Loucy (cell line): Measurements from ENCODE around the gene PSMB8.
"Not testable (repeated sequence)": the region's sequence is repeated elsewhere in the genome, so short reads cannot be mapped to it uniquely, and the experiment has no call there.

Experiments
- H2AFZ ChIP-seq: fragments of 200-600 bp; sonication (generic); 2 replicates; pipeline ENCODE4 v1.6.0; 2016; ENCODE audit warnings: antibody characterized with exemption, mild to moderate bottlenecking, low read length, moderate library complexity
- H3F3A ChIP-seq: fragments of 200-600 bp; 2 replicates; pipeline ENCODE4 v1.6.0; 2016; ENCODE audit warnings: antibody characterized with exemption, low read depth, mild to moderate bottlenecking
- H3K27me3 ChIP-seq: fragments of 200-600 bp; sonication (generic); 2 replicates; pipeline ENCODE4 v1.6.1; 2014; ENCODE audit warnings: low read length, mild to moderate bottlenecking; ENCODE audit not compliant: insufficient read depth, poor library complexity, severe bottlenecking
- H3K36me3 ChIP-seq: fragments of 200-600 bp; sonication (generic); 2 replicates; pipeline ENCODE4 v1.6.1; 2016; ENCODE audit warnings: low read length; ENCODE audit not compliant: insufficient read depth
- H3K4me1 ChIP-seq: fragments of 200-600 bp; sonication (generic); 2 replicates; pipeline ENCODE4 v1.5.1; 2014; ENCODE audit warnings: low read length, mild to moderate bottlenecking; ENCODE audit not compliant: insufficient read depth, poor library complexity, severe bottlenecking
- H3K4me2 ChIP-seq: fragments of 200-600 bp; sonication (generic); 2 replicates; pipeline ENCODE4 v1.6.0; 2014; ENCODE audit warnings: antibody characterized with exemption, low read length, low read depth, mild to moderate bottlenecking; ENCODE audit not compliant: poor library complexity, severe bottlenecking
- H3K4me3 ChIP-seq: fragments of 200-600 bp; sonication (generic); 2 replicates; pipeline ENCODE4 v1.5.1; 2014; ENCODE audit warnings: low read length, mild to moderate bottlenecking, mixed read lengths; ENCODE audit not compliant: poor library complexity, severe bottlenecking
- H3K79me2 ChIP-seq: fragments of 200-600 bp; sonication (generic); 2 replicates; pipeline ENCODE4 v1.6.1; 2014; ENCODE audit warnings: low read length; ENCODE audit not compliant: insufficient read depth
- H3K9ac ChIP-seq: fragments of 200-600 bp; sonication (generic); 2 replicates; pipeline ENCODE4 v1.6.0; 2014; ENCODE audit warnings: mild to moderate bottlenecking, low read depth, low read length, moderate library complexity; ENCODE audit not compliant: poor library complexity, severe bottlenecking
- H3K9me2 ChIP-seq: fragments of 200-600 bp; sonication (generic); replicated peaks from 2 replicates; pipeline ENCODE4 v1.6.1; 2016; ENCODE audit warnings: low read depth, low read length, mixed read lengths
- H3K9me3 ChIP-seq: fragments of 200-600 bp; sonication (generic); 2 replicates; pipeline ENCODE4 v1.6.1; 2014; ENCODE audit warnings: mild to moderate bottlenecking, antibody characterized with exemption, low read length, low read depth; ENCODE audit not compliant: insufficient read depth
- H4K20me1 ChIP-seq: fragments of 200-600 bp; sonication (generic); 2 replicates; pipeline ENCODE4 v1.6.0; 2014; ENCODE audit warnings: antibody characterized with exemption, low read length, mild to moderate bottlenecking; ENCODE audit not compliant: insufficient read depth, poor library complexity, severe bottlenecking
- EZH2phosphoT487 ChIP-seq: fragments of 200-600 bp; IDR thresholded peaks from 2 replicates; pipeline ENCODE4 v1.6.1; 2018; ENCODE audit warnings: antibody characterized with exemption, mild to moderate bottlenecking, moderate library complexity, borderline replicate concordance
- TF ChIP-seq, protein P1 (sequence below): fragments of 200-600 bp; sonication (generic); conservative IDR thresholded peaks from 2 replicates; pipeline ENCODE4 v1.5.1; 2014; ENCODE audit warnings: mild to moderate bottlenecking, antibody characterized with exemption, low read length

Gene PSMB8

DNA sequence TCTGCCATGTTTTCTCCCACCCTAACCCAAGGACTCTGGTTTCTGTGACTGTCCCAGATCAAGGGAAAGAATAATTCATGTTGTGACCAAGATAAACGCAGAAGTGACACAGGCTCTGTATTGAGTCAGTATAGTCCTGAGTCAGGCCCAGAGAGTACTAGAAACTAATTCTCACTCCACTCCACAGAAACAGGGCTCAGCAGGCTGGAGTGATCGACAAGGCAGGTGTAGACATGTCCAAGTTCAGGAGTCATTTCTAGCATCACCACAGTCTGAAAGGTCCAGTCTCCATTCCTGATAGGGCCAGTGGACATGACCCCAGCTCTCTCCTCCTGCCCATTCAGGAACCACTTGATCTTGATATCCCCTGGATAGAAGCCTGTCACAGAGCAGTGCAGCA, 29.7 kb downstream of the PSMB8 start:
- H2AFZ ChIP-seq, result no peak overlapping the region
- no peaks in the 10 kb centered on the region for H3K9me2 ChIP-seq
- H3F3A ChIP-seq, result no peaks in the 10 kb centered on the region
- no peaks in the 10 kb centered on the region for H3K9me3 ChIP-seq
- no peaks in the 10 kb centered on the region for H3K4me1 ChIP-seq
- H3K9ac ChIP-seq, result no peak overlapping the region
- no peaks in the 10 kb centered on the region for H4K20me1 ChIP-seq
- no peaks in the 10 kb centered on the region for H3K36me3 ChIP-seq
- no peaks in the 10 kb centered on the region for H3K79me2 ChIP-seq
- H3K4me2 ChIP-seq, result no peak overlapping the region
- H3K27me3 ChIP-seq, result no peaks in the 10 kb centered on the region
- TF ChIP-seq, protein P1, sequence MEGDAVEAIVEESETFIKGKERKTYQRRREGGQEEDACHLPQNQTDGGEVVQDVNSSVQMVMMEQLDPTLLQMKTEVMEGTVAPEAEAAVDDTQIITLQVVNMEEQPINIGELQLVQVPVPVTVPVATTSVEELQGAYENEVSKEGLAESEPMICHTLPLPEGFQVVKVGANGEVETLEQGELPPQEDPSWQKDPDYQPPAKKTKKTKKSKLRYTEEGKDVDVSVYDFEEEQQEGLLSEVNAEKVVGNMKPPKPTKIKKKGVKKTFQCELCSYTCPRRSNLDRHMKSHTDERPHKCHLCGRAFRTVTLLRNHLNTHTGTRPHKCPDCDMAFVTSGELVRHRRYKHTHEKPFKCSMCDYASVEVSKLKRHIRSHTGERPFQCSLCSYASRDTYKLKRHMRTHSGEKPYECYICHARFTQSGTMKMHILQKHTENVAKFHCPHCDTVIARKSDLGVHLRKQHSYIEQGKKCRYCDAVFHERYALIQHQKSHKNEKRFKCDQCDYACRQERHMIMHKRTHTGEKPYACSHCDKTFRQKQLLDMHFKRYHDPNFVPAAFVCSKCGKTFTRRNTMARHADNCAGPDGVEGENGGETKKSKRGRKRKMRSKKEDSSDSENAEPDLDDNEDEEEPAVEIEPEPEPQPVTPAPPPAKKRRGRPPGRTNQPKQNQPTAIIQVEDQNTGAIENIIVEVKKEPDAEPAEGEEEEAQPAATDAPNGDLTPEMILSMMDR, result no peak
- no peak for TF ChIP-seq EZH2phosphoT487
- H3K4me3 ChIP-seq, result no peak overlapping the region

DNA sequence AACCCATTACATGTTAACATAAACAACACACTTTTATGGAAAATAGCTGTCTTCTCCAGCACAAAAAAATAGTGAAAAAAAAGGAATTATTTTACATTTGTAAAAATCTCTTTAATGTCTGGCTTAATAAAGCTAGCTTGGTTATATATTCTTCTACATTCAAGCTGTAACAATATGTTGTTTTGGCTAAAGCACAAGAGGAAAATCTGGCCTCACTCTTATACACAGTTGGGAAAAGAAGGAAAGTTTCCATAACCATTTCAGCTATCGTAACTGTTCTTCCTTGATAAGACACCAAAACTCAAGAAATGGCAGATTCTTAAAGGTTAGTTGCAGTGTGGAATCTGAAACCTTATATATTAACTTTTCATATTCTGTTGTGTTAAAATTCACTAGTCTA, 34.7 kb downstream of the PSMB8 start:
- peaks cover 9% of the 10 kb centered on the region for H3K4me1 ChIP-seq
- no peaks in the 10 kb centered on the region for H3K9me2 ChIP-seq
- H3K9ac ChIP-seq, result no peak overlapping the region
- TF ChIP-seq EZH2phosphoT487, result no peak
- TF ChIP-seq, protein P1, result no peak
- peaks cover 8% of the 10 kb centered on the region for H3K27me3 ChIP-seq
- H3F3A ChIP-seq, result no peaks in the 10 kb centered on the region
- H3K79me2 ChIP-seq, result no peaks in the 10 kb centered on the region
- H4K20me1 ChIP-seq, result no peaks in the 10 kb centered on the region
- no peak overlapping the region for H3K4me2 ChIP-seq
- H3K9me3 ChIP-seq, result no peaks in the 10 kb centered on the region
- H2AFZ ChIP-seq, result no peak overlapping the region
- no peaks in the 10 kb centered on the region for H3K36me3 ChIP-seq
- H3K4me3 ChIP-seq, result no peak overlapping the region

DNA sequence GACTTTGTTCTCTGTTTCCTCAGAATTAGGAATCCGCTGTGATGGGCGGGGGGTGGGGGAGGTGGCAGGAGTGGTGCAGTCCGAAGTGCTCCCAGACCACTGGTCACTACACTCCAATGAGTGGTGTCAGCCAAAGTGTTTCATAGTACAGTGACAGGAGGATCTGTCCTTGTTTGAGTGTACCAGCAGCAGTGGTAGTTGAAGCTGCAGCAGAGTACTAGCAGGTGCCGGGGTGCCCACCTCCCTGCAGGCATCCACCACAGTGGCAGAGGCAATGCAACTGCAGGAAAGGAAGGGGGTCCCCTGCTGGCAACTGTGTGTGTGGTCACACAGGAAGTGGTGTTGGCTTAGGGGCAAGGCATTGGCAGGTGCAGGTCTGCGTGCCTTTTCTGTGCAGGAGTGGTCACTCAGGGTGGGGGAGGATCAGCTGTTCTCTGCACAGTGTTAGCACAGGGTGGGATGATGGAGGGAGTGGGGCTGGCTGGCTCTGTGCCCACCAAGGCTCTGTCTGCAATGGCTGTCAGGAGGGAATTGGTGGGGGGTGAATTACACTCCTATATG, 36.7 kb downstream of the PSMB8 start:
- H3K79me2 ChIP-seq, result no peaks in the 10 kb centered on the region

DNA sequence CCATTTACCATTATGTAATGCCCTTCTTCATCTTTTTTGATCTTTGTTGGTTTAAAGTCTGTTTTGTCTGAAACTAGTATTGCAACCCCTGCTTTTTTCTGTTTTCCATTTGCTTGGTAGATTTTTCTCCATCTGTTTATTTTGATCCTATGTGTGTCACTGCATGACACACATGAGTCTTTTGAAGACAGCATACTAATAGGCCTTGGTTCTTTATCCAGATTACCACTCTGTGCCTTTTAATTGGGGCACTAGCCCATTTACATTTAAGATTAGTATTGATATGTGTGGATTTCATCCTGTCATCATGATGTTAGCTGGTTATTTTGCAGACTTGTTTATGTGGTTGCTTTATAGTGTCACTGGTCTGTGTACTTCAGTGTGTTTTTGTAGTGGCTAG, 38.4 kb downstream of the PSMB8 start:
- not testable (repeated sequence) for H2AFZ ChIP-seq, H3K4me2 ChIP-seq, H3K36me3 ChIP-seq, H4K20me1 ChIP-seq, H3F3A ChIP-seq, H3K9ac ChIP-seq, H3K9me2 ChIP-seq, H3K4me3 ChIP-seq, H3K4me1 ChIP-seq, H3K79me2 ChIP-seq, H3K9me3 ChIP-seq
- H3K27me3 ChIP-seq, result peaks cover 30% of the 10 kb centered on the region

More for the DNA sequence above, 36.7 kb downstream of the PSMB8 start:
- no peaks in the 10 kb centered on the region for H3F3A ChIP-seq
- H4K20me1 ChIP-seq, result no peaks in the 10 kb centered on the region
- H3K27me3 ChIP-seq, result peaks cover 20% of the 10 kb centered on the region
- peak overlapping the region; percentile 17 for H3K4me2 ChIP-seq
- TF ChIP-seq EZH2phosphoT487, result no peak
- TF ChIP-seq, protein P1, result peak; percentile 54
- H3K36me3 ChIP-seq, result no peaks in the 10 kb centered on the region
- H3K9ac ChIP-seq, result no peak overlapping the region
- peaks cover 9% of the 10 kb centered on the region for H3K4me1 ChIP-seq
- H2AFZ ChIP-seq, result no peak overlapping the region
- H3K9me3 ChIP-seq, result no peaks in the 10 kb centered on the region
- no peak overlapping the region for H3K4me3 ChIP-seq
- no peaks in the 10 kb centered on the region for H3K9me2 ChIP-seq
